Right ventricle myocardium superior (tissue), 1 donor: ENCODE results near the gene FRRS1L. TPM values are rescaled to one million over a fixed set of nuclear protein-coding genes. Genes with fewer than 3 reads are reported as not detected.

Experiments
- ATAC-seq: fragments of 200-7000 bp; cut with Tn5 transposase; one replicate; pipeline ENCODE4 v1.9.1; 2020; ENCODE audit warnings: mild to moderate bottlenecking; ENCODE audit not compliant: poor library complexity
- DNase-seq: peaks from one replicate; pipeline ENCODE4 v3.0.0-alpha.2; 2020
- intact Hi-C: fragments of 100-400 bp; cut with DNase I; formaldehyde crosslinking; loops from one replicate; pipeline ENCODE4 v1.11.2; 2022
- total RNA-seq: library from RNA; stranded (reverse); fragmentation: NEBNext Ultra II Directional; extraction: Animal tissue kit (Norgen Biotek cat#: 25700); gene quantifications from one replicate; pipeline ENCODE4 v1.2.1, GENCODE V29; 2021
- donor health status: DM: no; HTN: yes; CAD: no; lungs with severe emphysema.

The FRRS1L gene
- total RNA-seq, 1 donor from 2014 or later = 1.2 TPM

DNA sequence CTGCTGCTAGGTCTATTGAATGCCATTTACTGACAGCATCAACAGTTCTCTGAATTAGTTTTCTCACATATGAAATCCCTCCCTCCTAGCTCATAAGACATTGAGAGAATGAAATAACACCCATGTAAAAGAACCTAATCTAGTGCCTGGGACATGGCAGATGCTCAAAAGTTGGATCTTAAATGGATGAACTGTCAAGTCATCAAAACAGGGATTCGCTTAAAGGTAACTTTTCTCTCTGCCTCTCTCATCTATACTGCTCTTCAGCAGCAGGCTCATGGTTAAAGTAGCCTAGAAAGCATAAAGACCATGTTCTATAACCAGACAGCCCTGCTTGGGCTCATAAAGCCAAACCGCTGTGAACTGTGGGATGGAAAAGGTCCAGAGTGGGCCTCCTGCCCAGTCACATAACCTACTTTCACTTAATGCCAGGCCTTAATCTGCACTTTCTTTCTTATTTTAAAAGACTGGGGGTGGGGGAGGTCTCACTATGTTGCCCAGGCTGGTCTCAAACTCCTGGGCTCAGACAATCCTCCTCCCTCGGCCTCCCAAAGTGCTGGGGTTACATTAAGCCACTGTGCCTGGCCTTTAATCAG lies 51.0 kb downstream of the FRRS1L start:
- ATAC-seq = no peak
- DNase-seq = peak; percentile 64
- intact Hi-C loops = no loop called here

- intact Hi-C loops = no loop called here
- ATAC-seq (no peak), DNase-seq (no peak)
Measured at GRCh38 chr9:109114670-109115069, 52.4 kb downstream of the FRRS1L start.

GRCh38 chr9:109113892-109114609 lies 53.0 kb downstream of the FRRS1L start:
- DNase-seq = no peak
- ATAC-seq = peak; percentile 23
- intact Hi-C loops = no loop called here

DNA sequence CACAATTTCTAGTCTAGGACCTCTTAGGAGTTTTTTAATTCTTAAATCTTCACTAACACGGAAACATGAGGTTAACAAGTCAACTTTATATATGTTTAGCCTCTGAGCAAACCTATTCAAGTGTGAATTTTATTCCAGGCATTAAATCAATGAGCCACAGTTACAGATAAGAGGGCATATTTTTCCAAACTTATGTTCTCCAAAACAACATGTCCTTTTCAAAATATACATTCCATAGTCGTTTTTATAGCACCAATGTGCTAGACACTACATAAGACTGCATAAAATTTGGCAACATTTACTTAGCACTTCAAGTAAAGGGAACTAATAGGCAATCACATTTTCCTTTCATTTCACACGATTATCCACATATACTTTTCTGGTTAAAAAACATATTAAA lies 53.8 kb downstream of the FRRS1L start:
- DNase-seq (no peak), ATAC-seq (no peak)
- intact Hi-C loops = no loop called here

GRCh38 chr9:109110329-109111021 lies 56.6 kb downstream of the FRRS1L start:
- DNase-seq = no peak
- peak; percentile 26 for ATAC-seq
- intact Hi-C loops = no loop called here

GRCh38 chr9:109109967-109110328 lies 57.1 kb downstream of the FRRS1L start:
- intact Hi-C loops = no loop called here
- peak; percentile 47 for ATAC-seq
- no peak for DNase-seq

- ATAC-seq (no peak), DNase-seq (no peak)
- intact Hi-C loops = no loop called here
Measured at GRCh38 chr9:109108318-109108717, 58.7 kb downstream of the FRRS1L start.

DNA sequence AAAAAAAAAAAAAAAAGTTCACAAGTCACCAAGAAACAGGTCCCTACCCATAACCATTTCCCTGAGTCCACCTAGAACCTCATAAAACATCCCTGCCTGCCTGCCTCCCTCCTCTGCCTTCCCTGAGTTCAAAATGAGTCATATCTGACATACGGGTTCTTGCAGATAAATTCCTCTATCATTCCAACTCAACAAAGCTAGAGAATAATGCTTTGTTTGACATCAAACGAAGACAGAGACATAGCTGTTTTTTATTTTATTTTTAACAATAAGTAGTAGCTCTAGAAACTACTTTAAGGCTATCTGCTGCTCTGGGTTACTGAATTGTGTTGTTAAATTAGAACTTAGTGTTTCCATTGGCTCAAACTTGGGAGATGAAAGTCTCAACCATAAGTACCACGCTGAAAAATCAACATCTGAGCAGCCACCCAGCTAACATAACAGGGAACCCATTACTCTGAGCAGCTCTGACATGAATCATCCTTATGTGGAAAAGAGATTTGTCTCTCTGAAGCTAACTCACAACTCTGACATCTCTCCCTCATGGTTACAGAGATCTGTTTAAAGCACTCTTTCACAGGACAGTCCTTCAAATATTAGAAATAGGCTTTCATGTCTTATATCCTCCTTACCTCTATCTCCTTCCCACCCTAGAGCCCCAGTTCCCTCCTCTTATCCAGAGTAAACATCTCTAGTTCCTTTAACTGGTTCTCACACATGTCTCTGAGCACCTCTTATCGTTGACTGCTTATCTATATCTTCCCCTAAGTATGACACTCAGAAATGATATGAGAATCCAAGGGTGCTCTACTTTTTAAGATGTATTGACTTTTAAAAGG lies 59.4 kb downstream of the FRRS1L start:
- ATAC-seq (peak; percentile 3), DNase-seq (no peak)
- intact Hi-C loops = no loop called here

- ATAC-seq (no peak), DNase-seq (no peak)
- intact Hi-C loops = no loop called here
Measured at GRCh38 chr9:109101810-109102209, 65.2 kb downstream of the FRRS1L start.

- intact Hi-C loops = no loop called here
- DNase-seq (no peak), ATAC-seq (no peak)
Measured at GRCh38 chr9:109101202-109101595, 65.8 kb downstream of the FRRS1L start.

- ATAC-seq (no peak), DNase-seq (no peak)
- intact Hi-C loops = no loop called here
Measured at GRCh38 chr9:109100543-109101201, 66.4 kb downstream of the FRRS1L start.

- intact Hi-C loops = no loop called here
- DNase-seq (no peak), ATAC-seq (peak; percentile 7)
Measured at GRCh38 chr9:109098960-109099308, 68.1 kb downstream of the FRRS1L start.

DNA sequence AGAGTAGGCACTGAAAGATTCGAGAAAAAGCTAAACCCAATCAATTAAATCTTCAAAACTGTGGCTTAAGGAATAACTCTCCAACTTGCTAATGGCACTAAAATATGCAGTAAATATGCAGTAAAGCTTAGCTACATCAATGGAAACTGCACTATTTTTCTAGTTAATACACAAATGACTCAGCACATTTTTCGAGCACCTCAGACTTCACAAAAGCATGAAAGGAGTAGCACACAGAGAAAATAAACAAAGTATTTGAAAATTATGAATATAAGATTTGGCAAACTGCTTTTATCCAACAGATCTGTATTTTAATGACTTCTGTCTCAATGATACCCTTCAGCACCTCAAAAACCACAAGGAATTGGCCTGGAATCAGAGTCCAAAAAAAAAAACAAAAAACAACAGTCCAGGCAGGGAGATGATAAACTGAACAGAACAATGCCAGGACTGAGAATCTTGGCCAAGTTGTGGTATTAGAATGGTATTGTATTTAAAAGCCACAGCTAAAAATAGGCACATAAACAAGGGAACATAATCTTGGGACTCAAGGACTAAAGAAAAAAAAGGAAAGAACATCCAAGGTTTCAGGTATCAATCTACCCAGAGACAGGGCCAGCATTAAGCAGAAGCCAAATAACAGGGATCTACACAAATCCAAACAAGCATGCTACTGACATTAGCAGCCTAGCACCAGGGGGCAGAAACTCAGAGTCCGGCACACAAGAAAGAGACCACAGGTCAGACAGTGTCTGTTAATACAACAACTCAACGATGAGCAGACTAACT lies 68.7 kb downstream of the FRRS1L start:
- intact Hi-C loops = no loop called here
- peak; percentile 79 for ATAC-seq
- DNase-seq = no peak

DNA sequence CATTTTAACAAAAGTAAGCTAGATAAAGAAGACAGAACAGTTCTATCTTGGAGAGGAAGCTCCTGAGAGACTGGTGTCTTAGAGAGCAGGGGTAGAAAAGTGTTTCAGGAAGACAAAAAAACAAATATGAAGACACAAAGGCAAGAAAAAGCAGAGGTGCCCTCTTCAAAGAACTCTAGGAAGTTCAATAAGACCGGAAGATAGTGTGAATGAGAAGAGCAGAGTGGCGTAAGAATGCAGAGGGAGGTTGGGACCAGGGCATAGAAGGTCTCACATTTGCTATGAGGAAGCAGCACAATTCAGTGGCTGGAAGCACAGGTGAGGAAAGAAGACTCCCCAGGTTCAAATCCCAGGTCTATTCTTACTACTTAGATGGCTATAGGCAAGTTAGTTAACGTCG lies 69.9 kb downstream of the FRRS1L start:
- intact Hi-C loops = no loop called here
- ATAC-seq (no peak), DNase-seq (no peak)

DNA sequence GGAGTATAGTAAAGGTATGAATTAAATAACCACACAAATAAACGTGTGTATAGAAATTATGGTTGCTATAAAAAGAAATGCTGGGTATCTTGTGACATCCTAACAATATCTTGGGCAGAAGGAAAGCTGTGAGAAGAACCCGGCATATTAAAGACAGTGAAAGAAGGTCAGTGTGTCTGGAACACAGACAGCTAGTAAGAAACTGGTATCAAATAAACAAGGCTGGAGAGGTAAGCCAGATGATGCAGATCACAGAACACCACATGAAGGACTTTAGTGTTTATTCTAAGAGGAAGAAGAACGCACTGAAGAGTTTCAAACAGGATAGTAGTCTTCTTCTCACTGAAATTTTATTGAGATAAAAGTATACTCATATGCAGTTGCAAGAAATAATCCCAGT lies 71.7 kb downstream of the FRRS1L start:
- intact Hi-C loops = no loop called here
- DNase-seq (no peak), ATAC-seq (no peak)

GRCh38 chr9:109094268-109094667 lies 72.8 kb downstream of the FRRS1L start:
- no peak for DNase-seq
- intact Hi-C loops = no loop called here
- no peak for ATAC-seq

DNA sequence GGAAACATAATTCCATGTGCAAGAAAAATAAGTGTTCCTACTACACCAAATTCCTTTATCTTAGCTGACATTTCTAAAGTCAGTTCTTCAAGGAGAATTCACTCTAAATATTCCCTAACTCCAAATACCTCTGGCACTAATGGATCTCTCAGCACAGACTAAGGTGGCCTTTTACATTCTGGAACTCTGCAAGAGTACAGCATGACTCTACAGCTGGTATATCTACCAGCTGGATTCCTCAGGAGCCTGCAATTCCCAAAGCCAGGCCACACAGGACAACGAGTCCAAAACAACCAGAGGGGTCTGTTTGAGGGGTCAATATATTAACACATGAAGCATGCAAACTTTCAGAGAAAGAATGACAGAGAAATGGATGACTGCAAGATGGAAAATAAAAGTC lies 74.5 kb downstream of the FRRS1L start:
- peak; percentile 55 for ATAC-seq
- intact Hi-C loops = no loop called here
- no peak for DNase-seq

- intact Hi-C loops = no loop called here
- DNase-seq = no peak
- ATAC-seq = no peak
Measured at GRCh38 chr9:109092051-109092580, 74.9 kb downstream of the FRRS1L start.
